SH-SY5Y (cell line): ENCODE measurements around the gene OGFR.

ENCODE experiments used
- GATA2 ChIP-seq: IDR thresholded peaks from 2 replicates; pipeline ENCODE4 v1.6.1; 2011; ENCODE audit warnings: mild to moderate bottlenecking, low read depth, low read length
- GATA3 ChIP-seq: IDR thresholded peaks from 2 replicates; pipeline ENCODE4 v1.6.1; 2011; ENCODE audit warnings: low read depth, mild to moderate bottlenecking, low read length, moderate library complexity

GRCh38 chr20:62771396-62772102 is 33.1 kb upstream of the OGFR start:
- no peak for TF ChIP-seq GATA2
- TF ChIP-seq GATA3 = no peak
